Measurements from ENCODE around the gene ATAD3B.

ATAD3B gene

GRCh38 chr1:1544544-1544943, 73.0 kb downstream of the ATAD3B start:
- Histone ChIP-seq H3K9me3 (ENCODE audit: insufficient read depth, low read length) (no peaks in the 10 kb centered on the region), H3K79me2 (ENCODE audit: insufficient read depth, low read length) (no peaks in the 10 kb centered on the region), H3K9ac (ENCODE audit: low read length) (no peak overlapping the region), H3K27ac (ENCODE audit: low read depth, low read length) (no peak overlapping the region), H3K27me3 (ENCODE audit: low read length) (no peaks in the 10 kb centered on the region), H4K20me1 (ENCODE audit: low read depth, low read length) (no peaks in the 10 kb centered on the region), H3K36me3 (ENCODE audit: low read length) (no peaks in the 10 kb centered on the region), H2AFZ (ENCODE audit: low read depth, low read length, severe bottlenecking) (no peak overlapping the region), H3K4me2 (ENCODE audit: low read depth, low read length, poor library complexity, severe bottlenecking) (no peak overlapping the region), H3K9me2 (replicated peaks; ENCODE audit: insufficient read depth, low read length) (no peaks in the 10 kb centered on the region), H3K4me3 (ENCODE audit: insufficient read depth, low read length, poor library complexity, severe bottlenecking) (no peak overlapping the region), H3F3A (ENCODE audit: insufficient read depth) (no peaks in the 10 kb centered on the region)
- no peak for TF ChIP-seq CTCF (IDR thresholded peaks at IDR 0.05; ENCODE audit: insufficient read depth, low read length, poor library complexity, severe bottlenecking)
- no peak for TF ChIP-seq EZH2phosphoT487 (conservative IDR thresholded peaks at IDR 0.05; ENCODE audit: low read length)
